ENCODE data around the gene USP25. TPM values are rescaled to one million over a fixed set of nuclear protein-coding genes. Genes with fewer than 3 reads are reported as not detected.

Gene USP25
- total RNA-seq, 1 donor from 2014 or later = 27.2 TPM

GRCh38 chr21:15793109-15793508 is 63.3 kb downstream of the USP25 start:
- Mint-ChIP-seq H3K36me3 (ENCODE audit: low read depth) (peaks cover 8% of the 10 kb centered on the region), H3K27ac (ENCODE audit: unreplicated experiment) (no peak overlapping the region), H3K4me1 (no peaks in the 10 kb centered on the region), H3K27me3 (ENCODE audit: low read depth) (no peaks in the 10 kb centered on the region), H3K4me3 (no peak overlapping the region), H3K9me3 (peaks cover 2% of the 10 kb centered on the region)
- no peak for TF ChIP-seq CTCF (conservative IDR thresholded peaks at IDR 0.05)
- no peak for DNase-seq (ENCODE audit: low read depth, low spot score)

- H3K27me3 Mint-ChIP-seq (ENCODE audit: low read depth) = no peaks in the 10 kb centered on the region
- H3K36me3 Mint-ChIP-seq (ENCODE audit: low read depth) = peaks cover 5% of the 10 kb centered on the region
- no peak for TF ChIP-seq CTCF (conservative IDR thresholded peaks at IDR 0.05)
These were observed 63.9 kb downstream of the USP25 start for GRCh38 chr21:15793550-15794235.

GRCh38 chr21:15794277-15794912 is 64.6 kb downstream of the USP25 start:
- Mint-ChIP-seq H3K27ac (ENCODE audit: unreplicated experiment) (no peak overlapping the region), H3K4me1 (no peaks in the 10 kb centered on the region)
- TF ChIP-seq CTCF (conservative IDR thresholded peaks at IDR 0.05) = no peak

More at GRCh38 chr21:15793550-15794235, 63.9 kb downstream of the USP25 start:
- Mint-ChIP-seq H3K4me1 (no peaks in the 10 kb centered on the region), H3K4me3 (no peak overlapping the region), H3K27ac (ENCODE audit: unreplicated experiment) (no peak overlapping the region), H3K9me3 (no peaks in the 10 kb centered on the region)
- DNase-seq (ENCODE audit: low read depth, low spot score) = no peak

GRCh38 chr21:15795533-15795932 is 65.8 kb downstream of the USP25 start:
- Mint-ChIP-seq H3K9me3 (no peaks in the 10 kb centered on the region), H3K36me3 (ENCODE audit: low read depth) (peaks cover 5% of the 10 kb centered on the region), H3K4me3 (no peak overlapping the region), H3K27me3 (ENCODE audit: low read depth) (no peaks in the 10 kb centered on the region), H3K4me1 (no peaks in the 10 kb centered on the region), H3K27ac (ENCODE audit: unreplicated experiment) (no peak overlapping the region)
- TF ChIP-seq CTCF (conservative IDR thresholded peaks at IDR 0.05) = no peak
- no peak for DNase-seq (ENCODE audit: low read depth, low spot score)

More at GRCh38 chr21:15794277-15794912, 64.6 kb downstream of the USP25 start:
- Mint-ChIP-seq H3K9me3 (no peaks in the 10 kb centered on the region), H3K27me3 (ENCODE audit: low read depth) (no peaks in the 10 kb centered on the region), H3K4me3 (no peak overlapping the region), H3K36me3 (ENCODE audit: low read depth) (peaks cover 5% of the 10 kb centered on the region)
- no peak for DNase-seq (ENCODE audit: low read depth, low spot score)

GRCh38 chr21:15797577-15798363 is 68.0 kb downstream of the USP25 start:
- no peak overlapping the region for H3K27ac Mint-ChIP-seq (ENCODE audit: unreplicated experiment)
- no peaks in the 10 kb centered on the region for H3K27me3 Mint-ChIP-seq (ENCODE audit: low read depth)
- no peak for DNase-seq (ENCODE audit: low read depth, low spot score)
- H3K4me3 Mint-ChIP-seq = no peak overlapping the region
- no peaks in the 10 kb centered on the region for H3K9me3 Mint-ChIP-seq
- TF ChIP-seq CTCF (conservative IDR thresholded peaks at IDR 0.05) = no peak
- no peaks in the 10 kb centered on the region for H3K4me1 Mint-ChIP-seq
- peaks cover 5% of the 10 kb centered on the region for H3K36me3 Mint-ChIP-seq (ENCODE audit: low read depth)
